Measurements from ENCODE around the gene FAM83B. TPM values are rescaled to one million over a fixed set of nuclear protein-coding genes. Genes with fewer than 3 reads are reported as not detected.

FAM83B gene
- total and polyA plus RNA-seq, 10 of the 15 experiments (the other 5 are each of a cell fraction or from before 2014, with no cell fraction given) = 0.05 TPM; not detected in 9

DNA sequence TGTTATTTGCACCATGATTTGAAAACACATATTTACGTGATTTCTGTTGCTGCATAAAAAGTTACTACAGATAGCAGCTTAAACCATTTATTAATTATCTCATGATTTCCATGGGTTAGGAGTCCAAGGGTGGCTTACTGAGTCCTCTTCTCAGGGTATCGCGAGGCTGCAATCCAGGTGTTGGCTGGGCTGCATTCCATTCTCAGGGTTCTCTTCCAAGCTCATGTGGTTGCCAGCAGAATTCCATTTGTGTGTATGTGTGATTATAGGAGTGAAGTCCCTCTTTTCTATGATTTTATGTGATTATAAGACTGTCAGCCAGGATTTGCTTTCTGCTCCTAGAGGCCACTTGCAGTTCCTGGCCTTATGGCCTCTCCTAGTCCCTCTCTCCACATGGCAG is 135.1 kb downstream of the FAM83B start (continued):
- TF ChIP-seq, protein P1, sequence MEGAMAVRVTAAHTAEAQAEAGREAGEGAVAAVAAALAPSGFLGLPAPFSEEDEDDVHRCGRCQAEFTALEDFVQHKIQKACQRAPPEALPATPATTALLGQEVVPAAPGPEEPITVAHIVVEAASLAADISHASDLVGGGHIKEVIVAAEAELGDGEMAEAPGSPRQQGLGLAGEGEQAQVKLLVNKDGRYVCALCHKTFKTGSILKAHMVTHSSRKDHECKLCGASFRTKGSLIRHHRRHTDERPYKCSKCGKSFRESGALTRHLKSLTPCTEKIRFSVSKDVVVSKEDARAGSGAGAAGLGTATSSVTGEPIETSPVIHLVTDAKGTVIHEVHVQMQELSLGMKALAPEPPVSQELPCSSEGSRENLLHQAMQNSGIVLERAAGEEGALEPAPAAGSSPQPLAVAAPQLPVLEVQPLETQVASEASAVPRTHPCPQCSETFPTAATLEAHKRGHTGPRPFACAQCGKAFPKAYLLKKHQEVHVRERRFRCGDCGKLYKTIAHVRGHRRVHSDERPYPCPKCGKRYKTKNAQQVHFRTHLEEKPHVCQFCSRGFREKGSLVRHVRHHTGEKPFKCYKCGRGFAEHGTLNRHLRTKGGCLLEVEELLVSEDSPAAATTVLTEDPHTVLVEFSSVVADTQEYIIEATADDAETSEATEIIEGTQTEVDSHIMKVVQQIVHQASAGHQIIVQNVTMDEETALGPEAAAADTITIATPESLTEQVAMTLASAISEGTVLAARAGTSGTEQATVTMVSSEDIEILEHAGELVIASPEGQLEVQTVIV (IDR thresholded peaks at IDR 0.05; ENCODE audit: borderline replicate concordance, partially characterized antibody) = no peak

DNA sequence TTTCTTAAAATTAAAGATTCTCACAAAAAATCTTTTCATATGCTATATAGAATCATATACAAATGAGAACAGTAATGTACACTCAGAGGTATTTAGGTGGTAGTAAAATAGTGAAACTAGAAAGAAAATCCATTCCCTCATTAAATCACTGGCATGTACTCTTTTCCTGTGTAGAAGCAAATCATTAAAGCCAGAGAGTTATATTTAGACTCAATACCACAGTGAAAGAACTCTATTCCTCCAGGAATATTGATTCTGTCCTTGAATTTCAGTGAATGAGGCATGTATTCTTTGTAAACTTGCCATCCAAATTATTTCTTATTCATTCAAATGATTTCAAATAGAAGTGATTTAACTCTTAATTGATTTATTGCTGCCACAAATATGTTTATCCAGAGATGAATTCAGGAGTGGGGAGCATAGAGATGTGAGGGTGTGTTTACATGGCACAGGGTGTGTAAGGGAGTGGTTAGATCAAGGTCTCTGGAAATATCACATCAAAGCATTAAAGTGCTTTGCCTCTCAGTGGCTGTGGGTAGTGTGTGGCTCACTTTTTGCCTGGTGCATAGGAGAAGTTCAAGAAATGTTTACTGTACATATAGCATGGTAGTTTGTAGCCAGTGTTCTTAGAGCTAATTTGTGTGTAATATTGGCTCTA is 141.2 kb downstream of the FAM83B start:
- no peak overlapping the region for H3K4me2 ChIP-seq (ENCODE audit: control insufficient read depth, insufficient read depth)
- FAIRE-seq = no peak
- CTCF ChIA-PET = interaction anchor here (6.5 kb wide), 1 partner anchor 269 kb away, joined by 48 read pairs; no protein-coding TSS in a partner anchor
- no peak overlapping the region for H3K27ac ChIP-seq (ENCODE audit: control insufficient read depth, insufficient read depth)
- no peak for ATAC-seq
- no peaks in the 10 kb centered on the region for H3K4me1 ChIP-seq (ENCODE audit: control insufficient read depth, insufficient read depth, low read length)
- BruUV-seq (replicated peaks) = no TSS peak
- SMC1A ChIA-PET (ENCODE audit: uncharacterized antibody, unreplicated experiment) = no interaction called here
- intact Hi-C loops (cut with micrococcal nuclease; ENCODE audit: unreplicated experiment) = no loop called here
- H3K9ac ChIP-seq (ENCODE audit: control insufficient read depth, insufficient read depth, low read length) = no peak overlapping the region
- in situ Hi-C loops (cut with MboI) = no loop called here
- DNase-seq (ENCODE audit: low read depth, low spot score) = no peak
- POLR2A ChIA-PET = no interaction called here
- H3K9me3 ChIP-seq (replicated peaks; ENCODE audit: control insufficient read depth, insufficient read depth, low read length) = no peaks in the 10 kb centered on the region
- H3K4me3 ChIP-seq = no peak overlapping the region
- no peaks in the 10 kb centered on the region for H3K36me3 ChIP-seq (ENCODE audit: control insufficient read depth in 2 of 2, insufficient read depth in 2 of 2, low read length in 1 of 2)
- RAD21 ChIA-PET (ENCODE audit: unreplicated experiment) = no interaction called here
- H3K79me2 ChIP-seq (ENCODE audit: control insufficient read depth, insufficient read depth, low read length) = no peaks in the 10 kb centered on the region
- TF ChIP-seq, protein P2, sequence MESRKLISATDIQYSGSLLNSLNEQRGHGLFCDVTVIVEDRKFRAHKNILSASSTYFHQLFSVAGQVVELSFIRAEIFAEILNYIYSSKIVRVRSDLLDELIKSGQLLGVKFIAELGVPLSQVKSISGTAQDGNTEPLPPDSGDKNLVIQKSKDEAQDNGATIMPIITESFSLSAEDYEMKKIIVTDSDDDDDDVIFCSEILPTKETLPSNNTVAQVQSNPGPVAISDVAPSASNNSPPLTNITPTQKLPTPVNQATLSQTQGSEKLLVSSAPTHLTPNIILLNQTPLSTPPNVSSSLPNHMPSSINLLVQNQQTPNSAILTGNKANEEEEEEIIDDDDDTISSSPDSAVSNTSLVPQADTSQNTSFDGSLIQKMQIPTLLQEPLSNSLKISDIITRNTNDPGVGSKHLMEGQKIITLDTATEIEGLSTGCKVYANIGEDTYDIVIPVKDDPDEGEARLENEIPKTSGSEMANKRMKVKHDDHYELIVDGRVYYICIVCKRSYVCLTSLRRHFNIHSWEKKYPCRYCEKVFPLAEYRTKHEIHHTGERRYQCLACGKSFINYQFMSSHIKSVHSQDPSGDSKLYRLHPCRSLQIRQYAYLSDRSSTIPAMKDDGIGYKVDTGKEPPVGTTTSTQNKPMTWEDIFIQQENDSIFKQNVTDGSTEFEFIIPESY (IDR thresholded peaks at IDR 0.05) = no peak
- TF ChIP-seq STAT3 (IDR thresholded peaks at IDR 0.05; ENCODE audit: low read depth, low read length) (no peak), SRF (IDR thresholded peaks at IDR 0.05; ENCODE audit: low read depth in 2 of 2, low read length in 2 of 2) (no peak), STAT1 (conservative IDR thresholded peaks at IDR 0.05) (no peak), ZNF217 (IDR thresholded peaks at IDR 0.05) (no peak), SP1 (IDR thresholded peaks at IDR 0.05; ENCODE audit: low read depth, low read length) (no peak), SIX5 (IDR thresholded peaks at IDR 0.05; ENCODE audit: low read depth, low read length, severe bottlenecking) (no peak), HDAC2 (IDR thresholded peaks at IDR 0.05) (no peak), ASH2L (IDR thresholded peaks at IDR 0.05; ENCODE audit: borderline replicate concordance, low read depth) (no peak), FOXK2 (IDR thresholded peaks at IDR 0.05) (no peak), CBX5 (IDR thresholded peaks at IDR 0.05; ENCODE audit: low read depth) (no peak)
- no peaks in the 10 kb centered on the region for H4K20me1 ChIP-seq (ENCODE audit: control insufficient read depth, insufficient read depth)
- no peak overlapping the region for H2AFZ ChIP-seq (ENCODE audit: control insufficient read depth, low read depth, low read length)
- no peaks in the 10 kb centered on the region for H3K27me3 ChIP-seq (replicated peaks in 1 of 2; ENCODE audit: control insufficient read depth in 2 of 2, insufficient read depth in 2 of 2, low read length in 1 of 2)

Data from GM12878 (cell line).